ENCODE measurements around the gene ARID1A.

Gene ARID1A

DNA sequence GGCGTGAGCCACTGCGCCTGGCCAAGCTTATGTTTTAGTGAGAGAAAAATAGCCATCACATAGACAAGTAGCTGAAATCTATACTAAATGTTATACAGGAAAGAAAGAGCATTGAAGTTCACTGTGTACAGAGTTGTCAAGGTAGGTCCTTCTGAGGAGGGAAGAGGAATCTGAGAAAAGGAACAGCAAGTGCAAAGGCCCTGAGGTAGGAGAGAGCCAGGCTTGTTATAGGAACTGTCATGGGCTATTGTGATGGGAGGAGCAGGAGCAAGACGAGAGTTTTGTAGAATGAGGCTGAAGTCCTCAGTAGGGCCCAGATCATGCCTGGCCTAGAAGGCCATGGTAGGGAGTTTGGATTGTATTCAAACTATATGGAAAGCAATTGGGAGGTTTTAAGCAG lies 135.2 kb downstream of the ARID1A start:
- DNase-seq = no peak

Measured in DMS153 (cell line).